ENCODE measurements around the gene BCL10.
A peak's percentile ranks its signal among the peaks of the same experiment; 100 is the strongest.
"Not testable (repeated sequence)": the region's sequence is repeated elsewhere in the genome, so short reads cannot be mapped to it uniquely, and the experiment has no call there.

BCL10 gene

GRCh38 chr1:85267313-85267712 lies 9.1 kb downstream of the BCL10 start:
- H3K27ac ChIP-seq (ENCODE audit: low read depth, low read length, severe bottlenecking), result no peak overlapping the region
- WGBS, 2 experiments (ENCODE audit: insufficient coverage in 2 of 2), result no CpG with 5 or more reads among the region's 2 CpGs
- H3K9me3 ChIP-seq (ENCODE audit: control insufficient read depth, low read length), result no peaks in the 10 kb centered on the region
- peaks cover 84% of the 10 kb centered on the region for H3K36me3 ChIP-seq (ENCODE audit: control insufficient read depth, insufficient read depth, low read length)
- H3K4me3 ChIP-seq (ENCODE audit: extremely low read depth, insufficient read depth, low read length, poor library complexity, severe bottlenecking), result no peak overlapping the region
- H3K4me1 ChIP-seq (ENCODE audit: control insufficient read depth, insufficient read depth, low read length, poor library complexity, severe bottlenecking), result no peaks in the 10 kb centered on the region

GRCh38 chr1:85264150-85264549 lies 12.3 kb downstream of the BCL10 start:
- Histone ChIP-seq H3K4me1 (ENCODE audit: control insufficient read depth, insufficient read depth, low read length, poor library complexity, severe bottlenecking) (no peaks in the 10 kb centered on the region), H3K27ac (ENCODE audit: low read depth, low read length, severe bottlenecking) (no peak overlapping the region), H3K9me3 (ENCODE audit: control insufficient read depth, low read length) (peaks cover 7% of the 10 kb centered on the region), H3K36me3 (ENCODE audit: control insufficient read depth, insufficient read depth, low read length) (peaks cover 60% of the 10 kb centered on the region), H3K4me3 (ENCODE audit: extremely low read depth, insufficient read depth, low read length, poor library complexity, severe bottlenecking) (no peak overlapping the region)
- 94 to 100% methylated on average over 2 of the region's 2 CpGs for WGBS, 2 experiments (ENCODE audit: insufficient coverage in 2 of 2)

- no peak overlapping the region for H3K4me3 ChIP-seq (ENCODE audit: extremely low read depth, insufficient read depth, low read length, poor library complexity, severe bottlenecking)
- H3K36me3 ChIP-seq (ENCODE audit: control insufficient read depth, insufficient read depth, low read length), result peaks cover 50% of the 10 kb centered on the region
- peaks cover 7% of the 10 kb centered on the region for H3K9me3 ChIP-seq (ENCODE audit: control insufficient read depth, low read length)
- no peak overlapping the region for H3K27ac ChIP-seq (ENCODE audit: low read depth, low read length, severe bottlenecking)
- H3K4me1 ChIP-seq (ENCODE audit: control insufficient read depth, insufficient read depth, low read length, poor library complexity, severe bottlenecking), result no peaks in the 10 kb centered on the region
Measured at GRCh38 chr1:85262985-85263384, 13.4 kb downstream of the BCL10 start.

- no peaks in the 10 kb centered on the region for H3K4me1 ChIP-seq (ENCODE audit: control insufficient read depth, insufficient read depth, low read length, poor library complexity, severe bottlenecking)
- H3K27ac ChIP-seq (ENCODE audit: low read depth, low read length, severe bottlenecking), result no peak overlapping the region
- peaks cover 48% of the 10 kb centered on the region for H3K36me3 ChIP-seq (ENCODE audit: control insufficient read depth, insufficient read depth, low read length)
- H3K4me3 ChIP-seq (ENCODE audit: extremely low read depth, insufficient read depth, low read length, poor library complexity, severe bottlenecking), result no peak overlapping the region
- H3K9me3 ChIP-seq (ENCODE audit: control insufficient read depth, low read length), result peaks cover 7% of the 10 kb centered on the region
- 92 to 95% methylated on average over 4 of the region's 7 CpGs for WGBS, 2 experiments (ENCODE audit: insufficient coverage in 2 of 2)
Measured at GRCh38 chr1:85259912-85260274, 16.5 kb downstream of the BCL10 start.

GRCh38 chr1:85259118-85259911 lies 17.1 kb downstream of the BCL10 start, which contains the start of gene C1orf52:
TSS of gene C1orf52 (minus strand) at chr1:85259662. CDS start at chr1:85259633, 29 bp downstream.
- Histone ChIP-seq H3K36me3 (ENCODE audit: control insufficient read depth, insufficient read depth, low read length) (peaks cover 44% of the 10 kb centered on the region), H3K4me1 (ENCODE audit: control insufficient read depth, insufficient read depth, low read length, poor library complexity, severe bottlenecking) (no peaks in the 10 kb centered on the region), H3K9me3 (ENCODE audit: control insufficient read depth, low read length) (peaks cover 7% of the 10 kb centered on the region), H3K27ac (ENCODE audit: low read depth, low read length, severe bottlenecking) (peak within 1 kb of the TSS; percentile 80), H3K4me3 (ENCODE audit: extremely low read depth, insufficient read depth, low read length, poor library complexity, severe bottlenecking) (peak within 1 kb of the TSS; percentile 90)
- WGBS, 2 experiments (ENCODE audit: insufficient coverage in 2 of 2), result 1% methylated on average over 32 to 37 of the region's 65 CpGs

- Histone ChIP-seq H3K9me3 (ENCODE audit: control insufficient read depth, low read length) (peaks cover 7% of the 10 kb centered on the region), H3K4me1 (ENCODE audit: control insufficient read depth, insufficient read depth, low read length, poor library complexity, severe bottlenecking) (no peaks in the 10 kb centered on the region), H3K4me3 (ENCODE audit: extremely low read depth, insufficient read depth, low read length, poor library complexity, severe bottlenecking) (peak overlapping the region; percentile 90), H3K36me3 (ENCODE audit: control insufficient read depth, insufficient read depth, low read length) (peaks cover 44% of the 10 kb centered on the region), H3K27ac (ENCODE audit: low read depth, low read length, severe bottlenecking) (peak overlapping the region; percentile 80)
- 0 to 8% methylated on average over 5 to 11 of the region's 19 CpGs for WGBS, 2 experiments (ENCODE audit: insufficient coverage in 2 of 2)
Measured at GRCh38 chr1:85258536-85259117, 17.8 kb downstream of the BCL10 start.

GRCh38 chr1:85249042-85249441 lies 27.4 kb downstream of the BCL10 start:
- 94% methylated on average over 3 of the region's 3 CpGs; no CpG with 5 or more reads in 1 of the 2 experiments for WGBS, 2 experiments (ENCODE audit: insufficient coverage in 2 of 2)
- H3K36me3 ChIP-seq (ENCODE audit: control insufficient read depth, insufficient read depth, low read length), result peaks cover 30% of the 10 kb centered on the region
- not testable (repeated sequence) for H3K27ac ChIP-seq (ENCODE audit: low read depth, low read length, severe bottlenecking); H3K9me3 ChIP-seq (ENCODE audit: control insufficient read depth, low read length); H3K4me3 ChIP-seq (ENCODE audit: extremely low read depth, insufficient read depth, low read length, poor library complexity, severe bottlenecking)
- peaks cover 19% of the 10 kb centered on the region for H3K4me1 ChIP-seq (ENCODE audit: control insufficient read depth, insufficient read depth, low read length, poor library complexity, severe bottlenecking)

- WGBS, 2 experiments (ENCODE audit: insufficient coverage in 2 of 2), result 100% methylated on average over 1 of the region's 1 CpG; no CpG with 5 or more reads in 1 of the 2 experiments
Measured at GRCh38 chr1:85245891-85246290, 30.5 kb downstream of the BCL10 start.

GRCh38 chr1:85245456-85245855 lies 31.0 kb downstream of the BCL10 start:
- peak overlapping the region; percentile 94 for H3K27ac ChIP-seq (ENCODE audit: low read depth, low read length, severe bottlenecking)
- H3K4me3 ChIP-seq (ENCODE audit: extremely low read depth, insufficient read depth, low read length, poor library complexity, severe bottlenecking), result no peak overlapping the region
- H3K9me3 ChIP-seq (ENCODE audit: control insufficient read depth, low read length), result peaks cover 7% of the 10 kb centered on the region
- WGBS, 2 experiments (ENCODE audit: insufficient coverage in 2 of 2), result 100% methylated on average over 1 of the region's 1 CpG; no CpG with 5 or more reads in 1 of the 2 experiments
- H3K36me3 ChIP-seq (ENCODE audit: control insufficient read depth, insufficient read depth, low read length), result no peaks in the 10 kb centered on the region
- H3K4me1 ChIP-seq (ENCODE audit: control insufficient read depth, insufficient read depth, low read length, poor library complexity, severe bottlenecking), result peaks cover 37% of the 10 kb centered on the region

More at GRCh38 chr1:85245891-85246290, 30.5 kb downstream of the BCL10 start:
- Histone ChIP-seq H3K36me3 (ENCODE audit: control insufficient read depth, insufficient read depth, low read length) (peaks cover 2% of the 10 kb centered on the region), H3K27ac (ENCODE audit: low read depth, low read length, severe bottlenecking) (no peak overlapping the region), H3K9me3 (ENCODE audit: control insufficient read depth, low read length) (peaks cover 7% of the 10 kb centered on the region), H3K4me1 (ENCODE audit: control insufficient read depth, insufficient read depth, low read length, poor library complexity, severe bottlenecking) (peaks cover 32% of the 10 kb centered on the region), H3K4me3 (ENCODE audit: extremely low read depth, insufficient read depth, low read length, poor library complexity, severe bottlenecking) (no peak overlapping the region)

GRCh38 chr1:85244271-85245061 lies 32.0 kb downstream of the BCL10 start:
- peaks cover 45% of the 10 kb centered on the region for H3K4me1 ChIP-seq (ENCODE audit: control insufficient read depth, insufficient read depth, low read length, poor library complexity, severe bottlenecking)
- H3K9me3 ChIP-seq (ENCODE audit: control insufficient read depth, low read length), result peaks cover 7% of the 10 kb centered on the region
- H3K27ac ChIP-seq (ENCODE audit: low read depth, low read length, severe bottlenecking), result peak overlapping the region; percentile 94
- H3K36me3 ChIP-seq (ENCODE audit: control insufficient read depth, insufficient read depth, low read length), result no peaks in the 10 kb centered on the region
- no peak overlapping the region for H3K4me3 ChIP-seq (ENCODE audit: extremely low read depth, insufficient read depth, low read length, poor library complexity, severe bottlenecking)
- 50 to 80% methylated on average over 1 to 2 of the region's 4 CpGs for WGBS, 2 experiments (ENCODE audit: insufficient coverage in 2 of 2)

Measured in mesodermal cell (in vitro differentiated cells).